Duodenal mucosa (tissue), 2 donors: Measurements from ENCODE around the gene MLLT1.

ENCODE experiments used
- H3K27ac ChIP-seq: one replicate; pipeline ENCODE4 v1.7.0; 2013; ENCODE audit warnings: low read depth, low read length
- H3K27me3 ChIP-seq, 2 donors: one replicate each; pipeline ENCODE4 v1.7.0; 2013; ENCODE audit warnings: low read length in 2 of 2, control low read depth in 1 of 2; ENCODE audit not compliant: insufficient read depth in 2 of 2, control insufficient read depth in 1 of 2
- H3K36me3 ChIP-seq, 2 donors: one replicate each; pipeline ENCODE4 v1.7.0; 2013; ENCODE audit warnings: low read length in 2 of 2, control low read depth in 1 of 2; ENCODE audit not compliant: insufficient read depth in 2 of 2, control insufficient read depth in 1 of 2
- H3K4me1 ChIP-seq, 2 donors: one replicate each; pipeline ENCODE4 v1.7.0; 2013; ENCODE audit warnings: low read length in 2 of 2, control low read depth in 1 of 2; ENCODE audit not compliant: insufficient read depth in 2 of 2, control insufficient read depth in 1 of 2
- H3K4me3 ChIP-seq, 2 donors: one replicate each; pipeline ENCODE4 v1.7.0; 2013; ENCODE audit warnings: low read length in 2 of 2, low read depth in 1 of 2
- H3K9ac ChIP-seq, 2 donors: one replicate each; pipeline ENCODE4 v1.7.0; 2013; ENCODE audit warnings: low read length in 2 of 2, low read depth in 1 of 2
- H3K9me3 ChIP-seq, 2 donors: one replicate each; pipeline ENCODE4 v1.7.0; 2013; ENCODE audit warnings: low read length in 2 of 2, control low read depth in 1 of 2; ENCODE audit not compliant: control insufficient read depth in 1 of 2

The MLLT1 gene

GRCh38 chr19:6164906-6165531 lies 114.8 kb downstream of the MLLT1 start:
- no peak overlapping the region for H3K9ac ChIP-seq
- H3K27ac ChIP-seq: no peak overlapping the region
- H3K27me3 ChIP-seq: no peaks in the 10 kb centered on the region
- no peaks in the 10 kb centered on the region for H3K9me3 ChIP-seq
- no peaks in the 10 kb centered on the region for H3K4me1 ChIP-seq
- no peak overlapping the region for H3K4me3 ChIP-seq
- no peaks in the 10 kb centered on the region for H3K36me3 ChIP-seq

GRCh38 chr19:6161271-6161850 lies 118.4 kb downstream of the MLLT1 start:
- Histone ChIP-seq H3K4me3 (peak overlapping the region in 1 of 2 donors; percentile 11), H3K4me1 (no peaks in the 10 kb centered on the region), H3K9me3 (no peaks in the 10 kb centered on the region), H3K9ac (no peak overlapping the region), H3K27me3 (no peaks in the 10 kb centered on the region), H3K36me3 (no peaks in the 10 kb centered on the region), H3K27ac (no peak overlapping the region)
